Fibroblast of peridontal ligament (primary cell): Measurements from ENCODE around the gene NFATC2IP.
A peak's percentile ranks its signal among the peaks of the same experiment; 100 is the strongest.
"Not testable (repeated sequence)": the region's sequence is repeated elsewhere in the genome, so short reads cannot be mapped to it uniquely, and the experiment has no call there.

Source experiments
- DNase-seq: peaks from one replicate; pipeline ENCODE4 v3.0.0-alpha.2; 2010; ENCODE audit errors: extremely low read depth

The NFATC2IP gene

DNA sequence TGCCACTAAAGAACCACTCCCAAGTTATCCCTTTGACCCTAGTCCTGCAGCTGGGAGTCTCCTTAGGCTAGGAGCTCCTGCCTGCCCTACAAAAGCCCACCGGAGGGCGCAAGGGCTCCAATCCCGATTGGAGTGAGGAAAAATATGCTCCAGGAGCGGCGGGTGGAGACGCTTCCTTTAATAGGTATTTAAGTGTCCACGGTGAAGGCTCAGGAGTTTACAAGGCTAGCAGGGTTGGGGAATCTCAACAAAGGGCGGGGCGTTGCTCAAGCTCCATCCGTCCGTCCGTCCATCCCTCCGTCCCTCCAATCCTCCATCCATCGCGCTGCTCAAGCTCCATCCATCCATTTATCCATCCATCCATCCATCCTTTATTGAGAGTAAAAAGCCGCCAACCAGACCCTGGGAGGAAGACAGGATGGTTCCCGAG is 23.3 kb downstream of the NFATC2IP start:
- peak; percentile 67 for DNase-seq

- peak; percentile 96 for DNase-seq
Observed at GRCh38 chr16:28974437-28975157, 23.9 kb downstream of the NFATC2IP start, which contains the start of gene SPNS1. TSS of gene SPNS1 (plus strand) at chr16:28974778. CDS start at chr16:28975152, 374 bp downstream.

DNA sequence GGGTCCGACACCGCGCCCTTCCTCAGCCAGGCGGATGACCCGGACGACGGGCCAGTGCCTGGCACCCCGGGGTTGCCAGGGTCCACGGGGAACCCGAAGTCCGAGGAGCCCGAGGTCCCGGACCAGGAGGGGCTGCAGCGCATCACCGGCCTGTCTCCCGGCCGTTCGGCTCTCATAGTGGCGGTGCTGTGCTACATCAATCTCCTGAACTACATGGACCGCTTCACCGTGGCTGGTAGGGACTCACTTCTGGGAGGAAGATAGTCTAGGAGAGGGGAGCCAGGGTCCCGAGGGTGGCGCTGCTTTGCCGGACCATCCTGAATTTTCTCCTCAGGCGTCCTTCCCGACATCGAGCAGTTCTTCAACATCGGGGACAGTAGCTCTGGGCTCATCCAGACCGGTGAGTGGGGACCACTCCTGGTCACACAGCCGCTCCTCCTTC is 24.4 kb downstream of the NFATC2IP start:
- no peak for DNase-seq

- no peak for DNase-seq
Observed at GRCh38 chr16:28977703-28978662, 27.2 kb downstream of the NFATC2IP start.

DNA sequence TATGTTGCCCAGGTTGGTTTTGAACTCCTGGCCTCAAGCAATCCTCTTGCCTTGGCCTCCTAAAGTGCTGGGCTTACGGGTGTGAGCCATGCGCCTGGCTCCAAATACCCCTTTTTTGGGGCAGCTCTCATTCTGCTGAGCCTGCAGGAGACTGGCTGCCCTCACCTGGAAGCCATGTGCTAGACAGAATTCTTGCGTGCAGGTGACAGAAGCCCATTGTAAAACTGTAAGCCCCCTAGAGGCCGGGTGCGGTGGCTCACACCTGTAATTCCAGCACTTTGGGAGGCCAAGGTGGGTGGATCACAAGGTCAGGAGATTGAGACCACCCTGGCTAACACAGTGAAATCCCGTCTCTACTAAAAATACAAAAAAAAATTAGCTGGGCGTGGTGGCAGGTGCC is 29.6 kb downstream of the NFATC2IP start:
- DNase-seq, result not testable (repeated sequence)

DNA sequence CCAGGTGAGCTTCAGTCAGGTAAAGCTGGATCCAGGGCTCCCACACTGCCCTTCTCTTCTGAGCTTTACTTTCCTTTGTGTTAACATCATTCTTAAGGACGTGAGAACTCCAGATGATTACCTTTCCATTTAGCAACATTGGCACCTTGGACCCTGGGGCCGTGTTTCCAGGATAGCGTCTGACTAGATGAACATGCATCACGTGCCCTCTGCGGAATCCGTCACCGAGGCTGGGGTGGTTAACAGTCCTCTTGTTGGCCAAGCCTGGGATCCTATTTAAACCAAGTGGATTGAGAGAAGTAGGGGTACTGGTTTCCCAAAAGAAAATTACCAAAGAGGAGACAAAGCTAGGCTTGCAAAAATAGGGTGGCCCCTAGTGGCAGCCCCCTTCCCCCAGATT is 30.2 kb downstream of the NFATC2IP start:
- DNase-seq, result no peak

DNA sequence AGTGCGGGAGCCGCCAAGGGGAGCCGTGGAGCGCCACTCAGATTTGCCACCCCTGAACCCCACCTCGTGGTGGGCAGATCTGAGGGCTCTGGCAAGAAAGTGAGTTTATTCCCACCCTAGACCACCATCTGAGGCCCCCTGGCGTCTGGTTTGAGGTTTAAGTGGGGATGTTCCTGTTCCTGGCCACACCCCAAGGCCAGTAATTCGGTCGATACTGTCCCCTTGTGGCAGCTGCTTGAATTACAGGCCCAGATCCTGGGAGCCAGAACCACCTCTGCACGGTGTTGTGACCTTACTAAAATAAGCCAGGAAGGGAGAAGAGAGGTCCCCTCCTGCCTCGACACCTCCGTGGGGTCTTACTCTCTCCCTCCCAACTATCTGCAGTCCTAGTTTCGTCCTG is 30.8 kb downstream of the NFATC2IP start:
- no peak for DNase-seq

- no peak for DNase-seq
Observed at GRCh38 chr16:28982418-28982817, 31.7 kb downstream of the NFATC2IP start.

- DNase-seq, result no peak
Observed at GRCh38 chr16:28982949-28983348, 32.2 kb downstream of the NFATC2IP start.

GRCh38 chr16:28983644-28984043 is 32.9 kb downstream of the NFATC2IP start:
- DNase-seq, result no peak

- no peak for DNase-seq
Observed at GRCh38 chr16:28984091-28984490, 33.4 kb downstream of the NFATC2IP start.

DNA sequence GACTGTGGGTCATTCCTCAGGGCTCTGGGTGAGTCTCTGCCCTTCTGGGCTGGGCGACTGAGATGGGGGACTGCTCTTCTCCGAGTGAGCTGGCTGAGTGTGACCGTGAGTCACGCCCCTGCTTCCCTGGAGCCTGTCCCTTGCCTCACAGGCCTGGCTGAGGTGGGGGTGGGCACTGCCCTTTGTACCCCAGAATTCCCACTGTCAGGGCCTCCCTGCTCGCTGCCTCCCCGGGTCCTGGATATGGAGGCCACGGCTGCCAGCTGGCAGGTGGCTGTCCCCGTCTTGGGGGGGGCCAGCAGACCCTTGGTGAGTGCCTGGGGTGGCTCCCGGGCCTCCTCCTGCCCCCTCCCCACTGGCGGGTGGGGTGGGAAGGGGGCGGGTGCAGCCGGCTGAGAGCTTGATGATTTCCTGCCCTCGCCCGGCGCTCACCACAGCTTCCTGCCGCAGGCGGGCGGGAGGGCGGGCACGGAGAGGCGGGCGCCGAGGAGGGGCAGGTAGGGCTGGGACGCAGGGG is 33.9 kb downstream of the NFATC2IP start, which contains the start of gene LAT:
Gene LAT (plus strand): TSS at position 434 of the 517 bp plus-strand sequence. CDS start 366 bp downstream, outside the sequence.
- no peak for DNase-seq

GRCh38 chr16:28985211-28986041 is 34.7 kb downstream of the NFATC2IP start:
- no peak for DNase-seq

DNA sequence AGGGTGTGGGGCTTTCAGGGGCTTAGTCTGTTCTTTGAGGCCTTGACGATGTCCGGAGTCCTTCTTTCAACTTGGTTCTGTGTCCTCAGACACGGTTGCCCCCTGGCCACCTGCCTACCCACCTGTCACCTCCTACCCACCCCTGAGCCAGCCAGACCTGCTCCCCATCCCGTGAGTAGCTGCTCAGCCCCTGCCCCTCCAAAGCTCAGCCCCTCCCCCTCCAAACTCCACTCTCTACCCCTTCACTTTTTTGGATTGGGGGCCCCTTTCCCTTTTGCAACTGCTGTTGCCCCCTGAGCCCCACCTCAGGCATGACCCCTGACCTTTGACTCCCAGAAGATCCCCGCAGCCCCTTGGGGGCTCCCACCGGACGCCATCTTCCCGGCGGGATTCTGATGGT is 35.3 kb downstream of the NFATC2IP start:
- DNase-seq, result no peak

GRCh38 chr16:28986492-28986891 is 35.8 kb downstream of the NFATC2IP start:
- DNase-seq, result no peak

DNA sequence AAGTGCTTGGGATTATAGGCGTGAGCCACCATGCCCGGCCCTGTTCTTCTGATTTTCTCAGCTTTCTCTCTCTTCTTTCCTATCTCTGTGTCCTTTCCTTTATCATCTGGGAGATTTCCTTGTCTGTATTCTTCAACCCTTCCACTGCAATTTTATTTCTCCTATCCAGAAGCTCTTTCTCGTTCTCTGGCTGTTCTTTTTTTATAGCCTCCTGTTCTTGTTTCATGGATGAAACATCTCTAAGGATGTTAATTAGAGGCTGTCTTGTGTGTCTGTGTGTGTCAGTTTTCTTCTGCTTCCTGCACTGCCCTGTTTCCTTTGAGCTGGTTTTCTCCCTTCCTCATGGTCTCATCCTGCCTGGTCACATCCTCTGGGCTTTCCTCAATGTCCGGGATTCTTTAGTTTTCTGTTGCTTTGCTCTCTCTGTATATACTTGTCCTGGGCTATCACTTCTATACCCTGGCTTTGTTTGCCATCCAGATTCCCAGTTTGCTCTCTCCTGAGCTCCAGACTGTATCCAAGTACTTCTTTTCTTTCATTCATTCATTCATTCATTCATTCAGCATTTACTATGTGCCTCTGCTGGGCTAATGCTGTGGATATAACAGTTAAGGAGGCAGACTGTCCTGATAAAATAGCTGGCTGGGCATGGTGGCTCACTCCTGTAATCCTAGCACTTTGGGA is 36.6 kb downstream of the NFATC2IP start:
- DNase-seq, result no peak

- no peak for DNase-seq
Observed at GRCh38 chr16:28989363-28989762, 38.6 kb downstream of the NFATC2IP start.

DNA sequence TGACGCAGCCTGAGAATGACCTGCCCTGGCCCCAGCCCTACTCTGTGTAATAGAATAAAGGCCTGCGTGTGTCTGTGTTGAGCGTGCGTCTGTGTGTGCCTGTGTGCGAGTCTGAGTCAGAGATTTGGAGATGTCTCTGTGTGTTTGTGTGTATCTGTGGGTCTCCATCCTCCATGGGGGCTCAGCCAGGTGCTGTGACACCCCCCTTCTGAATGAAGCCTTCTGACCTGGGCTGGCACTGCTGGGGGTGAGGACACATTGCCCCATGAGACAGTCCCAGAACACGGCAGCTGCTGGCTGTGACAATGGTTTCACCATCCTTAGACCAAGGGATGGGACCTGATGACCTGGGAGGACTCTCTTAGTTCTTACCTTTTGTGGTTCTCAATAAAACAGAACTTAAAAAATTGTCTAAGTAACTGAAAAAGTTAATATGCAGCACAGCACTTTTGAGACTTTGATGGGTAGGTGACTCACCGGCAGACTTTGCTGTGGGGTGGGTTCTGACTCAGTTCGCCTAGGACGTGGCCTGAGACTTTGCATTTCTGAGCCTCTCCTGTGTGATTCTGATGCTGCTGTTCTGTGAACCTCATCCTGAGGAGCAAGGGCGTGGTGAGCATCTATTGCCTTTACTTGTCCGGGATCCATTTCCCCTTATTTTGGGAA is 39.8 kb downstream of the NFATC2IP start:
- no peak for DNase-seq

GRCh38 chr16:28991687-28992086 is 41.0 kb downstream of the NFATC2IP start:
- no peak for DNase-seq

GRCh38 chr16:28992496-28992895 is 41.8 kb downstream of the NFATC2IP start:
- no peak for DNase-seq
